Keratinocyte (primary cell): ENCODE results near the gene ITFG1.

ENCODE experiments used
- CTCF ChIP-seq, 3 experiments: IDR thresholded peaks in 1 of 3; conservative IDR thresholded peaks in 1 of 3; optimal IDR thresholded peaks in 1 of 3; 2 replicates in 2 of 3; 3 replicates in 1 of 3; pipeline versions ENCODE3 to v1.5.1; 2011; ENCODE audit warnings: low read length in 3 of 3, mild to moderate bottlenecking in 3 of 3, moderate library complexity in 2 of 3, control low read depth in 1 of 3, inconsistent platforms in 1 of 3; ENCODE audit not compliant: insufficient read depth in 2 of 3; ENCODE audit errors: extremely low read depth in 1 of 3
- EZH2 ChIP-seq: IDR thresholded peaks from one replicate; pipeline ENCODE4 v1.6.1; 2012; ENCODE audit warnings: inconsistent platforms, mild to moderate bottlenecking, low read length, moderate library complexity

- TF ChIP-seq CTCF (optimal IDR thresholded peaks at IDR 0.05 in 1 of 3, IDR thresholded peaks at IDR 0.05 in 1 of 3, conservative IDR thresholded peaks at IDR 0.05 in 1 of 3; ENCODE audit: extremely low read depth in 1 of 3, insufficient read depth in 2 of 3, low read length in 3 of 3), result no peak
- no peak for TF ChIP-seq EZH2
Observed at GRCh38 chr16:47475786-47476185, 14.9 kb upstream of the ITFG1 start.
